Central memory CD4-positive, alpha-beta T cell (primary cell): ENCODE results near the gene LITAFD.
"Not testable (repeated sequence)": the region's sequence is repeated elsewhere in the genome, so short reads cannot be mapped to it uniquely, and the experiment has no call there.

Experiments used
- DNase-seq: peaks from one replicate; pipeline ENCODE4 v3.0.0; 2022
- total RNA-seq, 3 experiments: gene quantifications; one replicate each; lab custom pipeline; 2026; lab: John Stamatoyannopoulos, UW

LITAFD gene
- 0 reads per million in 3 experiments for total RNA-seq

DNA sequence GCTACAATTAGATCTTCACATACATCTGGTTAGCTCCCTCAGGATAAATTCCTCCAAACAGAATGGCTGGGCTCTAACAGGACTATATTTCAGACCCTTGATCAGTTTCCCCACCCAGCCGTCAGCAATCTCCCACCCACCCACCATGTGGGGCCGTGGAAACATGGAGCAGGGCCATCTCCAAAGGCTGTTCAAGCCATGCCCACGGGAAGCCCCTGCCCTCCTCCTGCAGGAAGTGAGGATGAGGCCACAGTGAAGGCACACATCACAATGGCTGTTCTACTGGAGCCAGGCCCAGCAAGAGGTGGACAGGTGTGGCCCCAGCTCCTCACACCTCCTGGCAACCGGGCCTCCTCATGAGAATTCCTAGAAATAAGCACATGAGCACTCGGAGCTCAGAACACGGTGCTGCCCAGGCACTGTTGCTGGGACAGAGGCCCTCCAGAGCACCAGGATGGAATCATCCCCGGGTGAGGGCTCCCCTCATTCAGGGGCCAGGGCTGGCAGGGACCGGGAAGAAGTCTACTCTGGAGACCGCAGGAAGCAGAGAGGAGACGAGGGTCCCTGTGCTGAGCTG is at the start of gene LITAFD:
TSS of gene LITAFD (plus strand) at position 311 of the 577 bp plus-strand sequence. CDS start 2,005 bp downstream, outside the sequence.
- DNase-seq = no peak

DNA sequence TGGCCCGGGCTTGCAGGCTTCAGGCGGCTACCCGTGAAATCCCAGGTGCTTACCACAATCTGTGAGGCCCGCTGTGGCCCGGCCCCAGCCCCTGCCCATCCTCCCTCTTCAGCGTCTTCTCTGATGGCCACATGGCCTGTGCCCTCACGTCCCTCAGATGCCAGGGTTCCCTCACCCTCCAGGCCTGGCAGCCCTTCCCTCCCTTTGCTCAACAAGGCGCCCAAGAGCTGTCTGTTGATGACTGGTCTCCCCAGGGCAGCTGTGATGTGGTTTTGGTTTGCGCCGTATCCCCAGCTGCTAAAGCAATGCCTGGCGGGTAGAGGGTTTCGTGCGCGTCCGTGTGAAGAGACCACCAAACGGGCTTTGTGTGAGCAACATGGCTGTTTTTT is 49.4 kb upstream of the LITAFD start:
- DNase-seq = no peak

DNA sequence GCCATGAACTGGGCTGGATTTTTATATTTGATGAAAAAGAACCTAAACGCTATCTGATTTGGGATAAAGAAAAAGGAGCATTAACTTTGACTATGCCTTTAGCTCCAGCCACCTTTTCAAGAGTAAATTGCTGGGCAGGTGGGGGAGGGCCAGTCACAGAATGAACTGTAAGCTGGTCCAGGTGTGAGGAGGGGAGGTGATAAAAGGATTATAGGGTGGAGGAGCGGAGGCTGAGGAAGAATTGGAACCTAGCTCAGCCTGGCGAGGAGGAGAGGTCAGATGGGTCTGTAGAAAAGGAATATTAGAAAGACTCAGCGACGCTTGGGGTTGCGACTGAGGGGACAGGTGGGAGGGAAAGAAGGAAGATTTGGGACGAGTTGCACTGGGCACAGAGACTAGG is 45.4 kb upstream of the LITAFD start:
- not testable (repeated sequence) for DNase-seq

DNA sequence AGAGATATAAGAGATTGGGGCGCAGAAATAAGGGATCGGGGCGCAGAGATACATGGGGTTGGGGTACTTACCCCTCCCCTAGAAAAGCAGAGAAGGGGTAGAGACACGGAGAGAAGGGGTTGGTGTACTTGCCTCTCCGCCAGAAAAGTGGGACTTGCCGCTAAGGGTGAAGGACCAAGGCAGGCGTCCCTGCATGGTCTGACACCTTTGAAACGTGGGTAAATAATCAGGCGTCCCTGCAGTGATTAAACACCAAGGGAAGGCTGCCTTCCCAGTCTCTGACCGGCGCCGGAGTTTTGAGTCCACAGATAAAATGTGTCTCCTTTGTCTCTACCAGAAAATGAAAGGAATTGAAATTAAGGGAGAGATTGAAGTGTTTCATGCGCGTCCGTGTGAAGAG is 44.6 kb upstream of the LITAFD start:
- DNase-seq = not testable (repeated sequence)

DNA sequence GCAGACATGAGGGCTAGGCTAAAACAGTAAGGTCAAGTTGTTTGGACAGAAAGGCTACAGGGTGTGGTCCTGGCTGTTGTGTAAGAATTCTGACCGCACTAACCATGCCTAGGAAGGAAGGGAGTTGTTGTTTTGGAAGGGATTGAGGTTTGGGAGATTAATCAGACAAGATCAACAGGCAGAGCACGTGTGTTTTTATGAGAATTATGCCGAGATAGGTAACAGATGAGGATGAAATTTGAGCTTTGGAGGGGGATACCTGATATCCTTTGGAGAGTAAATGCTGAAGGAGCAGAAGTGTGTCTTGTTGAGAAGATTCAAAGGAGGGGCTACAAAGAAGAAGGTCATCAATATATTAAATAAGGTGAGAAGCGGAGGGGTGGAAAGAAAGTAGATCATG is 40.1 kb upstream of the LITAFD start:
- not testable (repeated sequence) for DNase-seq

DNA sequence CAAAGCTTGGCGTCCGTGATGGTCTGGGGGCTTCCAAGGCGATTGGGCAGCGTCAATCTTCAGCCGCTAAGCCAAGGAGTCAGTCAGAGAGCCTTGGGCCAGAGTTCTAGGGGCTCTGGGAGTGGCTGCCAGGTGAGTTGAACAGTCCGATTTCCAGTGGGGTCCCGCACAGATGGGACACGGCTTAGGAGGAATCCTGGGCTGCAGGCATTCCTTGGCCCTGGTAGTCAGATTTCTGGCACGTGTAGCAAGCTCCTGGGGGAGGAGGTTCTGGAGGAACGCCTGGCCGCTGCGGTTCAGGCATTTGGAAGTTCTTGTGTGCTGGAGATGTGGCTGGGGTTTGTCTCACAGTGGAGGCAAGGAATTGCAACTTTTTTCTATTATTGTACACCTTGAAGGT is 38.9 kb upstream of the LITAFD start:
- not testable (repeated sequence) for DNase-seq

DNA sequence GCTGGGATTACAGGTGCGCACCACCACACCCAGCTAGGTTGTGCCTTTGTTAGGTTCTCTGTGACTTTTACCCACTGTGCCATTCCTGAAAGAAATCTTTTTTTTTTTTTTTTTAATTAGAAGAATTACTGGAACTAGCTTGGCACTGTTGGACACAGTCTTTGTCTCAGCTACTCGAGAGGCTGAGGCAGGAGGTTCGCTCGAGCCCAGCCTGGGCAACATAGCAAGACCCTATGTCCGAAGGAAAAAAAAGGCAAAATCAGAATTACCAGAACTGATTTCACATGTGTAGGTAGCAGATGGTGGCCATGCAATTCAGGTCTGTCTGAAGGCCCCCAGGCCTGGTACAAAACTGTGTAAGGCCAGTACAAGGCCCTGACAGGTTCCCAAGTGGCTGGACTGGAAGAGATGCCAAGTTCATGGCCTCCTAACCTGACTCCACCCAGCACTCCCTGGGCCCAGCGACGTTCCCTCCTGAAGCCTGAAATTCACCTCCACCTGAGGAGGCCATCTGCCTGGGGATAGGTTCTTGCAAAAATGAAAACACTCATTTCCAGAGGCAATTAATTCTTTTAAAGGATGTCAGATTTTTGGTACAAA is 36.4 kb upstream of the LITAFD start:
- no peak for DNase-seq

DNA sequence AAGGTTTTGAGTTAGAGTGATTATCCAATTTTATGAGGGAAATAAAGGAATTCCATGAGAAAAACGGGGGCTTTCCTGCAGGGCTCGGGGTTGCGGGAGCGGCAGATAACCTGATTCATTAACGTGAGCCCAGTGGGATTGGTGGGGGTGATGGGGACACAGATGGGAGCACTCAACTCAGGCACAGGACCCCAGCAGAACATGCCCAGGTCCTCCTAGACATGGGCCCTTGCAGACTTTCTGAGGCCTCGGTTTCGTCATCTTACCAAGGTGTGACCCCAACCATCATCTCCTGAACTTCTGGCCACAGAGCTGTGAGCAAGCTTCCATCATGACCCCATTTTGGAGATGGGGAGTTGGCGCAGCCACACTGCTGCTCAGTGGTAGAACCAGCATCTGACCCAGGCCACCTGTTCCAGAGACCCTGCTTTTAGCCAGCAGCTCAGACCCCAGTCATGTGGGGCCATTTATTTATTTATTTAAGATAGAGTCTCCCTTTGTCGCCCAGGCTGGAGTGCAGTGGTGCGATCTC is 35.7 kb upstream of the LITAFD start:
- DNase-seq = no peak

DNA sequence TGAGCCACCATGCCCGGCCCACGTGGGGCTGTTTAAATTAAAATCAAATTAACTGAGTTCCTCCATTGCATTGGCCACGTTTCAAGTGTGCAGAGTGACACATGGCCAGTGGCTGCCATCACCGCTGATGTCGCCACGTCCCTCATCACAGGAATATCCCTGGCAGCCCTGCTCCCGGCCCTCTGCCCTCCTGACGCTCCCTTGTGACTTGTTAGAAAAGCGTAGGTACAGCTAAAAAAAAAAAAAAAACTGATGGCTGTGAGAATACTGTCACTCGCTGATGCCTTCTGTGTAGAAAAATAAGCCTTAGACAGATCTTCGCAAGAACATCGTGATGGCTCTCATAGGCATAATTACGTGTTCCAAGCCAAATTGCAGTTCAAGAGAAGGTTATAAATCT is 35.0 kb upstream of the LITAFD start:
- no peak for DNase-seq

DNA sequence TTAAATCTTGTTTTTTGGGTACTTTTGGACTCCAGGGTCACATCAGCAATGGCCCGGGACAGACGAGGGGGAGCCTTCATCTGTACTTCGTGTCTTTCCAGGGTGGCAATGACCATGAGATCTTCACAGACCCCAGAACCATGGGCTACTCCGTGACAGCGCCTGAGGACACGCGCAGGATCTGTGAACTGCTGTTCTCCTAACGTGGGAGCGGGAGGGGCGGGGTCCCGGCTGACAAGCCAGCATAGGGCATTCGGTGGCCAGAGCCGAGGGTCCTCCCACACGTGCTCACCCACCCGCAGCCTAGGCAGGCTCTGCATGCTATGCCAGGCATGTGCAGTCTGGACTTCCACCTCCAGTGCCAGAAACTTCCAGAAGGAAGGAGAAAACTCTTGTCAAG is 34.5 kb upstream of the LITAFD start:
- no peak for DNase-seq

DNA sequence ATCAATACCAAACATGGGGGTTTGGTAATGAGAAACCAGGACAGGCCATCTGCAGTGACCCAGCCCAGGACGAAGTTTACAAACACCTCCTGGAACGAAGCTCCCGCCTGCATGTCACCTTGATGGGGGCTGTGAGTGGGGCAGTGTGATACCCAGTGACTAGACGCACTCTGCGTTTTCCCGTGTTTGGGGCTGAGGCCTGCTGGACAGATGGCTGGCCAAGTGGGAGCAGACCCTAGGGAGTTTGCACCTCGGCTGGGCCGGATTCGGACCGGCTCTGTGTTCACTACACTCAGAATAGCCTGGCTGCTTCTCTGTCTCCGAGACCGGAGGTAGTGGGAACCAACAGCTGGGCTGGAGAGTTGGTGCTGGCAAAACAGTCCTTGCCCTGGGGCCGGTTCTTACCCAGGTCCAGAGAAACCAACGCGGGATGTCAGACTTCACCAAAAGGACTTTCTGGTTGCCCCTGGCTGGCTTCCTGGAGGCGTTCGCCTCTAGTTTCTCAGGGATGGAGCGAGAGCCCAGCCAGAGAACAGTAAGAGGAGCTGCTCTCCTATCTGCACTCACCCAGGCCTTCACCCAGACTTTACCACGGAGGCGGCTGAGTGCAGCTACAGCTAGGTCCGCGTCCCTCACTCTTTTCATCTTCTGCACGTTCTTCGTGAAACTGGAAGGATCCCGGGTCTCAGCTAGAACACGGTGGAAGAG is 33.8 kb upstream of the LITAFD start:
- no peak for DNase-seq

DNA sequence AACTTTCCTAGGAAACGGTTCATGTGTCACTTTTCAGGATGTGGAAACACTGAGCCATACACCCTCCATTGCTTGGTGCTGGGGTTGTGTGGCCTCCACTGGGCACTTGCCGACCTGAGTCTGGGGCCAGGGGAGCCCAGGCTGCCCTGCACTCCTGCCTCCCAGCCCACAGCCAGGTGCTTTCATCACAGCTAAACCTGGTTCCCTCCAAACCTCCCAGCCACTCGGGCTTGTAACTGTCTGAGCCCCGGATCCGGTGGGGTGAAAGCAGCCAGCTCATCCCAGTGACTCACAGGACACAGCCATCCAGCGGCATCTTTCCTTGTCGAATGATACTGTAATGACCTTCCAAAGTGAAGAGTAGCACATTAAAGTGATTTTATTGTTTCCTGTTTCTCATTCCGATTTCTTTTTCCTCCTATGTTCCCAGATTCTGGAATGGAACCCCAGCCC is 33.2 kb upstream of the LITAFD start:
- no peak for DNase-seq

DNA sequence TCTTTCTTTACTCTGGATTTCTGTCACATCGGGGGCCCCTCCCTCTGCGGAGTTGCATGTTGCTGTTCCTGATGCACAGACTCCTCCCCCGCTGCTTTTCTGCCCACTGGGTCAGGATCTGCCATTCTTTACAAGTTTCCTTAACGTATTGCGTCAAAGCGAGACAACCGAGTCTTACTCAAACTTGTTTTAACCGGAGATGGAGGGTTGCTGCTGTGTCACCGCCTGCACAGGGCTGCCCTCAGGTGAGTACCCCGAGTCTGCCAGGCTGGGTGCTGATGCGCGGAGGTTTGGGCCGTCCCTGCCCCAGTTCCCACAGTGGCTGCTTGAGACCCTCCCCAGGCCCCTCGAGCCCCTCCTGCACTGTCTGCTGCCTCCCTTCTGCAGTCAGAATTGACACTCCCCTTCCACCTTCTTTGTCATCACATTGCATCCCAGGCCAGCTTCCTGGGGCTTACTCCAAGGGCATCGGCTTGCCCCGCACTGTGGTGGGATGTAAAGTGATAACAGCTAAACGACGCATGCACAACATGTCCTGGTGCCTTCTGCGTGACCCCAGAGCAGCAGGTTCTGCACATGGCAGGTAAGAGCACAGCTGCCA is 32.6 kb upstream of the LITAFD start:
- DNase-seq = no peak

DNA sequence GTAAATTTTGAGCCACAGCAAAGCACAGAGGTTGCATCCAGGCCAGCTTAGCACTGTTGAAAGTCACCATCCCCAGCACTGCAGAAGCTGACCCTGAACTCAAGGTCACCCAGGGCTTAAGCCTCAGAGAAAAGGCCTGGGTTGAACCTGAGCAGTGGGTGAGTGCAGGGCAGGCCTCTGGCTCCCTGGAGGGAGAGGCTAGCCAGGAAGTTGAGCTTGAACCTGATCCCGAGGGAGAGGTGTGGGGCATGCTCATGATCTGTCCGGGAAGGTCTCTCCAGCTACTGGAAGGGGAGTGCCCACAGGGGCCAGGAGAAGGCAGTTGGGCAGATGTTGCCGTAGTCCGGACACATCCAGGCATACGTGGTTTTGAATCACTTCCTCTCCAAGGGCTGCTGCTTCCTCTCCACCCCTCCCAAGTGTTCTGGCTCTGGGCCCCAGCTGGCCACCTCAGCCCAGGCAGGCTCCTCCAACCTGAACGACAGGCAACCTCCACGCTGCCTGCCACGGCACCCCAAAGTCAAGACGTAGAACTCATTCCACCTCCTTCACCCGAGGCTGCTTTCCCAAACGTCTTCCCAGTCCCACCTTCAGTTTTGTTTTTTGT is 31.8 kb upstream of the LITAFD start:
- no peak for DNase-seq

DNA sequence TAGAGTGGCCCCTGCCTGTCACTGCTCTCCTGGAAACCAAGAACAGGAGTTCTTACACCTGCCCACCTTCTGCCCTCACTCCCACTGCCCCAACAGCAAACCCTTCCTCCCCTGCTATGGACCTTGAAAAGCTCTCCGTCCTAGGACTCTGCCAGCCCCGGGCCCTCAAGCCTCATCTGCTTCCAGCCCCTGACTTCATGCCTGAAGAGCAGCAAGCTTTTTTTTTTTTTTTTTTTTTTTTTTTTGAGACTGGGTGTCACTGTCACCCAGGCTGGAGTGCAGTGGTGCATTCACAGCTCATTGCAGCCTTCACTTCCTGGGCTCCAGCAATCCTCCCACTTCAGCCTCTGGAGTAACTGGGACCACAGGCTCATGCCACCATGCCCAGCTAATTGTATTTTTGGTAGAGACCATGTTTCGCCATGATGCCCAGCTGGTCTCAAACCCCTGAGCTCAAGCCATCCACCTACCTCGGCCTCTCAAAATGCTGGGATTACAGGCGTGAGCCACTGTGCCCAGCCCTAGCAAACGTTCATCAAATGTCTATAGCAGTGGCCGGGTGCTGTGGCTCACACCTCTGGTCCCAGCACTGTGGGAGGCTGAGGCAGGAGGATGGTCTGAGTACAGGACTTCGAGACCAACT is 30.3 kb upstream of the LITAFD start:
- DNase-seq = no peak

DNA sequence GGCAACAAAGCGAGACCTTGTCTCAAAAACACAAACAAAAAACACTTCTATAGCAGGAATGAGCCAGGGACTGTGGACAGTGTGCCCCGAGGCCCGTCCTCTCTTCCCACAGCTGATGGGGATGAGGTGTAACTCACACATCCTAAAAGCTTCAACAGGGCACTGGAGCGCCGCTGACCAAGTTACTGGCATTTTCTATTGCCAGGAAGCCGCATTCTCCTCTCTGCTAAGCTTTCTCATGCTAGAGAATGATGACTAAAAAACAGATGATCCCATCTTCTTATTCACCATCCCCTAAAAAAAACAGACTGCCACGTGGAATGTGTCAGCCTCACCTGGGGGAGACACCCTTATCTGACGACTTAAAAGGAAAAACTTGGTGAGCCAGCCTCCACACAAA is 29.6 kb upstream of the LITAFD start:
- no peak for DNase-seq

DNA sequence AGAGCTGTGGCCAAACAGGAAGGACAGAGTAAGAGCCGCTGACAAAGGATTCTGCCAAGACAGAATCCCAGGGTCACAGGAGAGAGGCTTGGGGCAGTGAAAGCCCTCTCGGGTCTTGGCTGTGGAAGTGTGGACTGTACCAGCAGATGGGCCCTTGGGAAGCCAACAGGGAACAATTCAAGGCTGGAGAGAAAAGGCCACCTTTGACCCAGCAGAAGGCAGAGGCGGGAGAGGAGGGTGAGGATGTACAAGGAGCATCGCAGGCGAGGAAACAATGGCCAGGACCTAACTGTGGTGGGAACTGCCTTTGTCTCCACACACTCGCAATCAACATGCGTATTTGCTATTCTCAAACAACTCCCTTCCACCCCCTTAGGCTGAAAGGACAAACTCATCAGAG is 29.0 kb upstream of the LITAFD start:
- no peak for DNase-seq

DNA sequence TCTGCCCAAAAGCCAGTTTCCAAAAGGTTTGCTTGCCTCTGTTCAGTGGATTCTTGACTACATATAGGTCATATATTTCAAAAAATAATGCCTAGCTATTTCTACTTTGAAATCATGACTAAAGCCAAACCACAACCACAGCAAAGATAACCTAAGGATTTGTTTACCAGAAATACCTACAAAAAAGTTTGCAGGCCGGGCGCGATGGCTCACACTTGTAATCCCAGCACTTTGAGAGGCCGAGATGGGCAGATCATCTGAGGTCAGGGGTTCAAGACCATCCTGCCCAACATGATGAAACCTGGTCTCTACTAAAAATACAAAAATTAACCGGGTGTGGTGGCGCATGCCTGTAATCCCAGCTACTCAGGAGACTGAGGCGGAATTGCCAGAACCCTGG is 28.5 kb upstream of the LITAFD start:
- DNase-seq = no peak

DNA sequence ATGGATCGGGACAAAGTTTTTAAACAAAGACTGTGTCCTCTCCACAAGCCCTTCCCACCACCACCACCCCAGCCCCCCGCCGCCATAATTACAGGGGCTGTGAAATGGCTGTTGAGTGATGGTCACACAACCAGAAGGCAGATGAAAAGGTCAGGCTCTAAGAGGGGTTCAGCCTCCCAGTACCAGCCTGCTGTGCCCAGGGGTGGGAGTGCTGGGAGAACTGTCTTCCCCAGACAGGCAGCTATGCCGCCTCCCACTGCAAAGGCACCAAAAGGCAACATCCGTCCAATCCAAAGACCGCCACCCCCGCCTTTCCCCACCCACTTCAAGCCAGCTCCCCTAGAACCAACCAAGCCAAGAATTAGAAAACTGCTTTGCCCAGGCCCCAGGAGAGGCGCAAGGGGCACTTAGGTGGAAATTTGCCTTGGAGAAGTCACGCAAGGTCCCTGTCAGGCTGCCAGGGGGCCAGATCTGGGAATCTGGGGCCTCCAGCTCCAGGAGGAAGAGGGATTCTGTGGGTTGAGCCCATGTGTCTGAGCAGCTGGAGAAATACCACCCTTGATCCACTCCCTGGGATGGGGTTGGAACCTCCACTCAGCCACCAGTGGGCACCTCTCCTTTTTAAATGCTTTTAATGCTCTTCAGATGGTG is 27.7 kb upstream of the LITAFD start:
- DNase-seq = no peak

DNA sequence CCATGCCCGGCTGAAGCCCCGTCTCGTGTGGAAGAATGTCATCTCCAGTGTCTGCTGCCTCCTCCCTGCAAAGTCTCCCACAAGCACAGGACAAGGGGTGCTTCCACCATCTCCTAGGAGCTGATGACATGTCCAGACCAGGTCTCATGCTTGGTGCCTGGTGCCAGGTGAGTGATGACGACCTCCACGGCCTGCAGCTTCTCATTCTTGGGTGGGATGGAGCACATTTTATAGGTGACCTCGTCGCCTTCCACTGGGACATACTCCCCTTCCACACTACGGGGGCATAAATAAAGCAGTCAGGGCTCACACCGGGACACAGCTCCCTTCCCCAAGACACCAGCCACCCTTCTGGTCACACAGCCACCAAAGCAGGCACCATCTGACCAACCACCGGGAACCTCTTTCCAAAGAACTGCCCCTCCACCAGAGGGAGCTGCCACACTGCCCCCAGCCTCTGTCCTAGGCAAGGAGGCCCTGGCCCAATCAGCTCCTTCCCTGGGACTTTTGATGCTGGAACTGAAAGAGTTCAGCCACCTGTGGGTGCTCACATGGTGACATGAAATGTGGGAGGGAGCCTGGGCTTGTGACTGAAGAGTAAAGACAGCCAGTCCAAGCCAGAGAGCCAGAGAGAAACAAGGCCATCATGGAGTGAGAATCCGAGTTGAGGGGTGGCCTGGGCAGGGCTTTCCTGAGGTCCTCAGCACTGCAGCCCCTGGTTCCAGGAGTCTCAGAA is 26.9 kb upstream of the LITAFD start:
- DNase-seq = no peak

DNA sequence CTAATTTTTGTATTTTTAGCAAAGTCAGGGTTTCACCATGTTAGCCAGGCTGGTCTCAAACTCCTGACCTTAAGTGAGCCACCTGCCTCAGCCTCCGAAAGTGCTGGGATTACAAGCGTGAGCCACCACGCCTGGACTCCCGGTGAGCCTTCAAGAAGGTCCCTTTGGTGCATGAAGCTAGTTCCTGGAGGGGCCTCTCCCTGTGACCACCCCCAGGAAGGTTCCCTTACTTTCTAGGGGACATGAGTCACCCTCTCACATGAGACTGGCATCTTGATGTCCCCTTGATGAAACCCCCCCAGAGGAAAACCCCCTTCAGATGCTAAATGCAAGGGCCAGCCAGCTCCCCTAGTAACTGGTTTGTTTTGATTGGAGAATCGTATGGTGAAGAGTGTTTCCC is 26.2 kb upstream of the LITAFD start:
- DNase-seq = no peak
